Memory B cell (primary cell): ENCODE results near the gene THAP2.

ENCODE experiments used
- ATAC-seq: fragments of 150-1000 bp; cut with Tn5 transposase; 2 replicates; pipeline ENCODE4 v1.10.0; 2021; ENCODE audit warnings: low read depth, mild to moderate bottlenecking, moderate library complexity
- DNase-seq, 2 donors: peaks; one replicate each; pipeline ENCODE4 v3.0.0; 2022; ENCODE audit warnings: low spot score in 2 of 2
- H3K27ac Mint-ChIP-seq: one replicate; pipeline ENCODE4 v1.8.0; 2022; ENCODE audit warnings: mild to moderate bottlenecking, moderate library complexity, mixed read lengths
- H3K27me3 Mint-ChIP-seq: one replicate; pipeline ENCODE4 v1.8.0; 2022; ENCODE audit warnings: mixed read lengths
- H3K36me3 Mint-ChIP-seq: one replicate; pipeline ENCODE4 v1.8.0; 2022; ENCODE audit warnings: mild to moderate bottlenecking, mixed read lengths
- H3K4me1 Mint-ChIP-seq: one replicate; pipeline ENCODE4 v1.8.0; 2022; ENCODE audit warnings: mixed read lengths
- H3K4me3 Mint-ChIP-seq: one replicate; pipeline ENCODE4 v1.8.0; 2022; ENCODE audit warnings: mild to moderate bottlenecking, moderate library complexity, mixed read lengths
- H3K9me3 Mint-ChIP-seq: one replicate; pipeline ENCODE4 v1.8.0; 2022; ENCODE audit warnings: mixed read lengths

THAP2 gene

DNA sequence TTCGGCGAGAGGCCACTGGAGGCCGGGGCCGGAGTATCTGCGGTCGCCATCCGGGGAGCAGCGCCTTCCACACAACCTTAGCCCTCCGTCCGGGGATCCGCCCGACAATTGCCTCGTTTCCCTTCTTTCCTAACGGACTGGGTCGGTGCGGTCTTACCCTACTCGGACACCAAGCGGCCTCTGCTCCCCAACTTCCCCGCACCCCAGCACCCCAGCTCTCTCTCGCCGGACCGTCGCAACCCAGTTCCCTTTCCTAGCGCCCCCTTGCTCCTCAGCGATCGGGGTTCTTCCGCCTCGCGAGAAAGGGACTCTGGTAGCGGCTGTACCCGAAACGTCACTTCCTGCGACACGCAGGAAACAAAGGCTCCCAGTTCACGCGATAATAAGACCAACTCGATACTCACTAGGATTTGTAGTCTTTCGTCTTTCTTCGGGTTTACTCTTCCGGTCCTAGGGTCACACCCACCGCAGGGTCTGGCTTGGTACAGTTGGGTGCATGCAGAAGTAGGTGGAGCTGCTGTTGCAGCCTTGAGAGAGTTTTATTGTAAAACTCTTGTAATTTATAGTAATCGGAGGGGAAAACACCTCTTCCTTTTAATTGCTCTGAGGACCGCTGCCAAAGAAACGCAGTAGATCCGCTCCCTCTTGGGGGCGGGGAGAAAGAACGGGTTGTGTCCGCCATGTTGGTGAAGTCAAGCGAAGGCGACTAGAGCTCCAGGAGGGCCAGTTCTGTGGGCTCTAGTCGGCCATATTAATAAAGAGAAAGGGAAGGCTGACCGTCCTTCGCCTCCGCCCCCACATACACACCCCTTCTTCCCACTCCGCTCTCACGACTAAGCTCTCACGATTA is at the start of gene THAP2, which contains the start of gene ZFC3H1:
Gene THAP2 (plus strand): TSS at position 741 of the 850 bp plus-strand sequence. CDS start 209 bp downstream, outside the sequence.
Gene ZFC3H1 (minus strand): TSS at position 288 of the 850 bp plus-strand sequence. CDS start 238 bp downstream, at position 50.
- ATAC-seq, result peak; percentile 78
- no peaks in the 10 kb centered on the region for H3K27me3 Mint-ChIP-seq
- H3K4me3 Mint-ChIP-seq, result peak within 1 kb of the TSS; percentile 98
- peak within 1 kb of the TSS; percentile 100 for H3K27ac Mint-ChIP-seq
- peaks cover 13% of the 10 kb centered on the region for H3K36me3 Mint-ChIP-seq
- peak; percentile 81 to 89 for DNase-seq
- peaks cover 23% of the 10 kb centered on the region for H3K4me1 Mint-ChIP-seq
- H3K9me3 Mint-ChIP-seq, result no peaks in the 10 kb centered on the region

DNA sequence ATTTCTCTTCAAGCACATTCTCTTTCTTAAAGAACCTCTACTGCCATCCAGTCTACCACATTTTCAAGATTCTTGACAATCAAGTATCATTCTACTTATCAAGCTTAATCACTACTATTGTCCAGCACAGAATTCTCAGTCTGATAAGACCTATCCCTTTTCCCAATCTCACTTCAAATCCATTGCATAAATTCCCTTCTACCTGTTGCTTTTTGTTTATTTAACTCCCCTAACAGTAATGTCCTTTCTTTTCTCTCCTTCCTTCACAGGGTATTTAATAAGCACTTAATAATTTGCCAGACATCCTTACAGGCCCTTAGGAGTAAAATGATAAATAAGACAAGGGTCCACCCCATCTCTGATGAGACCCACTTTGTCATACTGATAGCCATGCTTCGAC is 42.2 kb upstream of the THAP2 start:
- no peak for DNase-seq
- H3K27ac Mint-ChIP-seq, result peak overlapping the region; percentile 54
- ATAC-seq, result no peak
- H3K9me3 Mint-ChIP-seq, result no peaks in the 10 kb centered on the region
- peaks cover 38% of the 10 kb centered on the region for H3K36me3 Mint-ChIP-seq
- H3K4me1 Mint-ChIP-seq, result peaks cover 19% of the 10 kb centered on the region
- no peak overlapping the region for H3K4me3 Mint-ChIP-seq
- H3K27me3 Mint-ChIP-seq, result no peaks in the 10 kb centered on the region

DNA sequence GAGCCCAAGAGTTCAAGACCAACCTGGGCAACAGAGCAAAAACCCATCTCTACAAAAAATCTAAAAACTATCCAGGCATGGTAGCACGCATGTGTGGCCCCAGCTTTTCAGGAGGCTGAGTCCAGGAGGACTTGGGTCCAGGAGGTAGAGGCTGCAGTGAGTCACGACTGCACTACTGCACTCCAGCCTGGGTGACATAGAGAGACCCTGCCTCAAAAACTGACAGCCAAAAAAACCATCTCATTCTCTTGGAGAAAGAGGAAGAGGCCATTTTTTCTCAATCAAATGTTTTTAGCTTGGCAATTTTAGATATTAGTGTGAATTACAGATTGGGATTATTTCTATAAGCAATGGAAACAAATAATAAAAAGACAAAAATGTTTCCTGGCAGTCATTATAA is 38.6 kb upstream of the THAP2 start:
- ATAC-seq, result no peak
- Mint-ChIP-seq H3K36me3 (peaks cover 25% of the 10 kb centered on the region), H3K4me3 (no peak overlapping the region), H3K9me3 (no peaks in the 10 kb centered on the region), H3K4me1 (peaks cover 19% of the 10 kb centered on the region), H3K27me3 (no peaks in the 10 kb centered on the region), H3K27ac (no peak overlapping the region)
- no peak for DNase-seq

DNA sequence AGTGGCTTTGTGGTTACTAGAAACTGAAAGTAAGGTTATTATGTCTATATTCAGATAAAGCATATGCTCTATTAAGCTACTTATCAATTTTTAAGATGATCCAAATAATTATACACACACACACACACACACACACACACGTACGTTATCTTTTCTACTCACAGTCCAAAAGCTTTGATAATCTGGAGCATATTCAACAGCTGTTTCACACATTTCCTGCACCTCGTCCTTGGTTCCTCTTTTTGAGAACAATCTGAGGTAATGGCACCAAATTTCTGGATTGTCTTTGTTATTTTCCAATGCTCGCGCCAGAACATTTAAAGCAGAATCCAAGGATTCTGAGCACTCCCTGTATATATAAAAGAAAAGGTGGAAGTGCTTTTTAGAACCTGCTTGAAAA is 38.0 kb upstream of the THAP2 start:
- no peaks in the 10 kb centered on the region for H3K9me3 Mint-ChIP-seq
- DNase-seq (peak in 1 of 2 donors; percentile 20), ATAC-seq (peak; percentile 88)
- no peaks in the 10 kb centered on the region for H3K27me3 Mint-ChIP-seq
- H3K4me1 Mint-ChIP-seq, result peaks cover 15% of the 10 kb centered on the region
- no peak overlapping the region for H3K4me3 Mint-ChIP-seq
- H3K27ac Mint-ChIP-seq, result peak overlapping the region; percentile 78
- peaks cover 20% of the 10 kb centered on the region for H3K36me3 Mint-ChIP-seq

DNA sequence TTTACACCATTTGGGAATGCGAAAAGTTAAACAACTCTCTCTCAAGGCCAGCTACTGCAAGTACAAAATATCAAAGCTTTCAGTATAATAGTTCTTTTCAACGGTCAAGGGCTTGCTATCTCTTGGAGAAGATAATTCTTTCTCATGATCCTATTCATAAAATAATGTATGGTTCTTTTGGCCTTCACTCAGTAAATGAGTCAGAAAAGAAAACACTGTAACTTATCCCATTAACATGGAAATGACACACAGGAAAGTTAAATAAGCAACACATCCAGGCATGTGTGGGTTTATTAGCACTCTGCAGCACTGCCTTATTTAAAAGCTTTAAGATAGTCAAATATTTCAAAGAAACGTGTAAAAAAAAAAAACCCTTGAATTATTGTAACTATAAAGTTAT is 37.3 kb upstream of the THAP2 start:
- no peak overlapping the region for H3K4me3 Mint-ChIP-seq
- peaks cover 16% of the 10 kb centered on the region for H3K36me3 Mint-ChIP-seq
- H3K27ac Mint-ChIP-seq, result no peak overlapping the region
- H3K9me3 Mint-ChIP-seq, result no peaks in the 10 kb centered on the region
- no peaks in the 10 kb centered on the region for H3K27me3 Mint-ChIP-seq
- H3K4me1 Mint-ChIP-seq, result peaks cover 10% of the 10 kb centered on the region
- DNase-seq, result no peak
- ATAC-seq, result no peak

DNA sequence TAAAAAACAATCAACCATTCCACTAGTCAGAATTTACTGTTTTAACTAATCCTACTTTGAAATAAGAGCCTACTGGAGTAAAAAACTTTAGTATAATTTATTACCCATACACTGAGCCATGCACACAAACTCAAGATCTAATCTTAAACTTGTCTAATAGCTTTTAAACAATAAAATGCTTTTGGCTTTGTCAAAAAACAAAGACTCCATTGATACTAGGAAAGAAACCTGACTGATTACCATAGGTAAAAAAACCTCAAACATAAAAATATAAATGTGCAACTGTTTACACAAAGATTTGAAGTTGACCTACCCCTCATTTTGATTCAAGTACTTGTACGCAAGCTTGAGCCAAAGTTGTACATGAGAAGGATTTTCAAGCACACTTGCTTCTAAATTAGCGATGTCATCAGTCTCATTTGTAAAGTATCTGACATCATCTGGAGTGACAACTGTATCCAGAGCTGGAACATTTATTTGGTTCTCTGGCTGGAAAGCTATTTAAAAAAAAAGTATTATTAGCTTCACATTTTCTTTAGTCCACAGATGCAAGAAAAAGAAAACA is 36.6 kb upstream of the THAP2 start:
- no peak overlapping the region for H3K27ac Mint-ChIP-seq
- DNase-seq, result no peak
- no peaks in the 10 kb centered on the region for H3K27me3 Mint-ChIP-seq
- peaks cover 7% of the 10 kb centered on the region for H3K4me1 Mint-ChIP-seq
- peaks cover 14% of the 10 kb centered on the region for H3K36me3 Mint-ChIP-seq
- no peak for ATAC-seq
- H3K4me3 Mint-ChIP-seq, result no peak overlapping the region
- H3K9me3 Mint-ChIP-seq, result no peaks in the 10 kb centered on the region

DNA sequence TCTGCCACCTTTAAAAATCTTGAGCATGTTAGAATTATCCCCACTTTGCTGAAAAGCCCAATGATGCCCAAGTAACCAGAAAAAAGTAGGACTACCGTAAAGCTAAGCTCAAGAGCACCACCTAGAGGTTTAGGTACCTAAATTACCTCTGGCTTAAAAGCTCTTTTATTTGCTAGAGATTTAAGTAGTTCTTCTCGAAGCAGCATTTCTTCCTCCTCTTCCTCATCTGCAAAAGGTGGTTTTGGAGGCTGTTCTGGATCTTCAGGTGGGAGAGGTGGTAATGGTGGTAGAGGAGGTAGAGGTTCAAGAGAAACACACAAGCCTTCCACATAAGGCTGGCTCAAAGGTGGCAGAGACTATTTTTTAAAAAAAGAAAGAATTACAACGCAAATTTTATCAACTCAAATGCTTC is 27.4 kb upstream of the THAP2 start:
- Mint-ChIP-seq H3K9me3 (no peaks in the 10 kb centered on the region), H3K36me3 (peaks cover 29% of the 10 kb centered on the region), H3K27me3 (no peaks in the 10 kb centered on the region), H3K4me1 (peaks cover 6% of the 10 kb centered on the region), H3K4me3 (no peak overlapping the region), H3K27ac (peak overlapping the region; percentile 74)
- peak; percentile 73 for ATAC-seq
- DNase-seq, result peak in 1 of 2 donors; percentile 45

DNA sequence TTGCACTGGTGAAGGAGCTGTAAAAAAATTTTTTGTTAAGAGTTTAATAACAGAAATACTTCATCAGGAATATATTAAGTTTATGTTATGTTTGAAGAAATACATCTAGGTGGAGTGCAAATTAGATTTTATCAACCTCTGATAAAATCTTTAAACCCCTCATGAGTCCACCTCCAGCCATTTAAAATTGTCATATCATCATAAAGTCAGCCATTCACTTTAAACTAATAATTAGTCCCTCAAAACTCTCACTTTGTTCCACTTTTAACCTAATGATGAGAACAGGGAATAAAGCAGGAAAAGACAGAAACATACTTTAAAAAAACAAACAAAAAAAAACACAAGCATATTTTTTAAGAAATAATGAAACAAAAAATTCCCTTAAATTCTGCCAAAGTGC is 25.6 kb upstream of the THAP2 start:
- Mint-ChIP-seq H3K36me3 (peaks cover 28% of the 10 kb centered on the region), H3K4me3 (no peak overlapping the region), H3K27ac (no peak overlapping the region), H3K4me1 (peaks cover 6% of the 10 kb centered on the region), H3K27me3 (no peaks in the 10 kb centered on the region), H3K9me3 (no peaks in the 10 kb centered on the region)
- ATAC-seq (no peak), DNase-seq (no peak)

DNA sequence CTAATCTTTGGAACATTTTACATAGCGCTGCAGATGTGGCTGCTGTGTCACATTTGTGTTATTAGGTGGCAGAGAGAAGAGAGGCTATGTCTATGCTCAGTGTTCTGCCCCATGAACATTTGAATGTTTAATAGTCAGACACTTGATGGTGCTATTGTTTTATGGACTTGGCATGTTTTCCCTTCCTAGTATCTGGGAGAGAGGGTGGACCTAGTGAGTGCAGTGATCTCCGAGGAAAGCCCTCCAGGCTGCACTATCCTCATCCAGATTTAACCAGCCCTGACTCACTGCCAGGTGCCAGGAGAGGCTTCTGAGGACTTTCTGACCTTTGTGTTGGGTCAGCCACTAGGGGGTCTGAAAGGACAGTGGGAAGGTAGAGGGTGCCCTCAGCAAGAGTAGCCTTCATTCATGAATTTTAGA is 24.8 kb upstream of the THAP2 start:
- Mint-ChIP-seq H3K9me3 (no peaks in the 10 kb centered on the region), H3K27me3 (no peaks in the 10 kb centered on the region), H3K4me3 (no peak overlapping the region), H3K36me3 (peaks cover 34% of the 10 kb centered on the region), H3K27ac (peak overlapping the region; percentile 20), H3K4me1 (peaks cover 6% of the 10 kb centered on the region)
- ATAC-seq (peak; percentile 24), DNase-seq (no peak)

DNA sequence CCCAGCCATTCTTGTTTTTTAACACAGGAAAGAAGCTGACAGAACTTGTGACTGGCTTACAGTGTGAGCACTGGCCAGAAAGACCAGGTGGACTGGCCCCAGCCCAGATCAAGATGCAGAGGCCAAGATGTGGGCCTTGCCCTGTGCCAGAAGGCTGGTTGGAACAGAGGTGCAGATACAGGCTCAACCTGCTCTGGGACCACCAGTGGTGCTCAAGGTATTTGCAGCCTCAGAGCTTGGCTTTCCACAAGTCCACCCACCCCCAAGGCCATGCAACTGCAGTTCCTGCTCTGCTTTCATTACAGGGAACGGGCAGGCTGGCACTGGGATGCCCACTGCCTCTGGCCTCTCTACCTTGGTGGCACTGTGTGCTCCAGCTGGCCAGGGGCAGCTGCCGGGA is 23.8 kb upstream of the THAP2 start:
- DNase-seq, result no peak
- peaks cover 36% of the 10 kb centered on the region for H3K36me3 Mint-ChIP-seq
- ATAC-seq, result no peak
- no peak overlapping the region for H3K27ac Mint-ChIP-seq
- no peaks in the 10 kb centered on the region for H3K9me3 Mint-ChIP-seq
- no peak overlapping the region for H3K4me3 Mint-ChIP-seq
- H3K4me1 Mint-ChIP-seq, result peaks cover 9% of the 10 kb centered on the region
- no peaks in the 10 kb centered on the region for H3K27me3 Mint-ChIP-seq

DNA sequence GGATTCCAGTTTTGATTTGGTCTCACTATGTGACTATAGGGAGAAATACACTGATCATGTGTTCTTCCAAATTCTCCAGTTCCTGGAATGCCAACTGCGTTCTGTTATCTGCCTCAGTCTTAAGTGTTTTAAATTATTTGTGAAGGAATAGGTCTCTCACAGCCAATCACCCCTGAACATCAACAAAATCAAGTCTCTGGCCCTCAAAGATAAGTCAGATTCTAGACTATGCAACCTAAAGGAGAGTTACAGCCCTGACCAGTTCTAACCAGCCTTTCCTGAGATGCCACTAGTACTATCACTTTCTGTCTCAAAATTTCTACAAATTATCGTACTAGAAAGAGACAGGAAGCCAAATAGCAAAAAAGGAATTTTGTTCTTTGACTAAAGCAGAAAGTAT is 22.7 kb upstream of the THAP2 start:
- no peak for DNase-seq
- ATAC-seq, result no peak
- Mint-ChIP-seq H3K4me3 (no peak overlapping the region), H3K9me3 (no peaks in the 10 kb centered on the region), H3K4me1 (peaks cover 9% of the 10 kb centered on the region), H3K27ac (peak overlapping the region; percentile 35), H3K27me3 (no peaks in the 10 kb centered on the region), H3K36me3 (peaks cover 32% of the 10 kb centered on the region)

DNA sequence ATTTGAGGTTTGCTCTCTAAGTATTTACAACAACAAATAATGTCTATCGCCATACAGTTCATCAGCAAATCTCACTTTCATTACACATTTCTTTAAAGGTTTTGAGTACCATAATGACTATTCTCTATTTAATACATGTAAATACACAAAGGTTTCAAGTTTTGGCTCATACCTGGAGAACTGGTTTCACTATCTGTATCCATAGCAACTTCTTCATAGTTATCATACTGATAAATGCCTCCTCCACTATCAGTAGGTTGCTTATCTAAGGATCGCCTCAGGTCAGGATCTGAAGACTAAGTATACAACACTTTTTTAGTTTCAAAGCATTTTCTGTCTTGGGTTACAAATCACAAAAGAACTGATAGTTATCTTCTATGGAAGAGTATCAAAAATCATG is 21.8 kb upstream of the THAP2 start:
- ATAC-seq, result no peak
- H3K36me3 Mint-ChIP-seq, result peaks cover 34% of the 10 kb centered on the region
- H3K27ac Mint-ChIP-seq, result no peak overlapping the region

DNA sequence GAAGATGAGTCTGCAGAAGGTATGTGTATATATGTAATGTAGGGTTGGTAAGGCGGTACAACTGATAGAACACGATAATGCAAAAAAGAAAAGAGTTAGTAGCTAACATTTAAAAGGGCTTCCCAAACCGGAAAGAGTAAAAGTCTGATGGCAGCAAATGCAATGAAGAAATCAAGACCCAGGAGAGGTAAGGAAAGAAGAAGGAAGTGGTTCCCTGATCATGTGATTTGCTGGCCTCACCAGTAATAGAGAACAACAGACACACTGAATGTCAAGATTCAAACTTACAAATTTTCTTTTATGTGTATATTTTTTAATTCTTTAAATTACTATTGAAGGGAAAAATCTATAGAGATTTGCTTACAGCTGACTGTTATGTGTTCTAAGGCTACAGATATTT is 18.8 kb upstream of the THAP2 start:
- Mint-ChIP-seq H3K36me3 (peaks cover 25% of the 10 kb centered on the region), H3K4me1 (peaks cover 7% of the 10 kb centered on the region)

More for the DNA sequence above, 21.8 kb upstream of the THAP2 start:
- Mint-ChIP-seq H3K4me3 (no peak overlapping the region), H3K27me3 (no peaks in the 10 kb centered on the region), H3K9me3 (no peaks in the 10 kb centered on the region), H3K4me1 (peaks cover 5% of the 10 kb centered on the region)
- no peak for DNase-seq

DNA sequence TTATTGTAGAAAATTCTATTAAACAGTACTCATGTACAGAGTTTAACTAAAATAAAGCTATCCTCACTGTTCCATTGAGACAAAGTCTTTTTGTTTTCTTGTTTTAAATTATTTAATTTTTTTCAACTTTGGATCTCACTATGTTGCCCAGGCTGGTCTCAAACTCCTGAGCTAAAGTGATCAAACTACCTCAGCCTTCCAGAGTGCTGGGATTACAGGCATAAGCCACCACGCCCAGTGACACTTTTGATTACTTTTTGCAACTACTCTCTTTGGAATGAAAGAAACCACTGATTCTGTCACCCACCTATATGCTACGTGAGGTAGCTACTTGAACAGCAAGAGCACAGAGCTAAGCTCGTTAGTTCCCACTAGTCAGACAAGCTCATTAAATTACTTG is 17.6 kb upstream of the THAP2 start:
- peaks cover 24% of the 10 kb centered on the region for H3K36me3 Mint-ChIP-seq
- H3K4me1 Mint-ChIP-seq, result peaks cover 7% of the 10 kb centered on the region
- no peak for ATAC-seq
- no peaks in the 10 kb centered on the region for H3K27me3 Mint-ChIP-seq
- no peak overlapping the region for H3K27ac Mint-ChIP-seq
- no peaks in the 10 kb centered on the region for H3K9me3 Mint-ChIP-seq
- H3K4me3 Mint-ChIP-seq, result no peak overlapping the region
- no peak for DNase-seq

More for the DNA sequence above, 18.8 kb upstream of the THAP2 start:
- no peak overlapping the region for H3K4me3 Mint-ChIP-seq
- peak overlapping the region; percentile 74 for H3K27ac Mint-ChIP-seq
- H3K27me3 Mint-ChIP-seq, result no peaks in the 10 kb centered on the region
- DNase-seq (no peak), ATAC-seq (no peak)
- H3K9me3 Mint-ChIP-seq, result no peaks in the 10 kb centered on the region
